ENCODE data around the gene NUDT12.

The NUDT12 gene

GRCh38 chr5:103539376-103540330 lies 22.9 kb downstream of the NUDT12 start:
- no peak for FAIRE-seq

GRCh38 chr5:103532086-103532734 lies 30.4 kb downstream of the NUDT12 start:
- no peak for FAIRE-seq

GRCh38 chr5:103526164-103526915 lies 36.2 kb downstream of the NUDT12 start:
- FAIRE-seq, result no peak

GRCh38 chr5:103525361-103525760 lies 37.2 kb downstream of the NUDT12 start:
- no peak for FAIRE-seq

- peak; percentile 33 for FAIRE-seq
These were observed 39.3 kb downstream of the NUDT12 start for GRCh38 chr5:103523319-103523718.

- no peak for FAIRE-seq
These were observed 40.0 kb downstream of the NUDT12 start for GRCh38 chr5:103522586-103522985.

GRCh38 chr5:103519550-103519949 lies 43.0 kb downstream of the NUDT12 start:
- FAIRE-seq, result no peak

- FAIRE-seq, result no peak
These were observed 48.2 kb downstream of the NUDT12 start for GRCh38 chr5:103514371-103514770.

GRCh38 chr5:103513701-103514100 lies 48.9 kb downstream of the NUDT12 start:
- FAIRE-seq, result no peak

GRCh38 chr5:103512500-103512899 lies 50.1 kb downstream of the NUDT12 start:
- no peak for FAIRE-seq

- no peak for FAIRE-seq
These were observed 51.1 kb downstream of the NUDT12 start for GRCh38 chr5:103511554-103511885.

GRCh38 chr5:103510851-103511553 lies 51.6 kb downstream of the NUDT12 start:
- FAIRE-seq, result no peak

- no peak for FAIRE-seq
These were observed 56.8 kb downstream of the NUDT12 start for GRCh38 chr5:103505581-103506305.

- no peak for FAIRE-seq
These were observed 59.5 kb downstream of the NUDT12 start for GRCh38 chr5:103503066-103503465.

- FAIRE-seq, result no peak
These were observed 59.9 kb downstream of the NUDT12 start for GRCh38 chr5:103502662-103503061.
